NCI-H2196 treated with DMSO at 0.1 percent for 48 hours (cell line): ENCODE results near the gene IQSEC3.
"Not testable (repeated sequence)": the region's sequence is repeated elsewhere in the genome, so short reads cannot be mapped to it uniquely, and the experiment has no call there.

Experiments used
- DNase-seq: peaks from one replicate; lab custom pipeline; 2025; ENCODE audit not compliant: unreplicated experiment; lab: John Stamatoyannopoulos, UW

IQSEC3 gene

GRCh38 chr12:66428-66781 is at the start of gene IQSEC3:
Gene IQSEC3 (plus strand): TSS chr12:66767. CDS start chr12:66883, 116 bp downstream.
- DNase-seq = not testable (repeated sequence)

GRCh38 chr12:17370-18340 is 48.9 kb upstream of the IQSEC3 start:
- DNase-seq = not testable (repeated sequence)

DNA sequence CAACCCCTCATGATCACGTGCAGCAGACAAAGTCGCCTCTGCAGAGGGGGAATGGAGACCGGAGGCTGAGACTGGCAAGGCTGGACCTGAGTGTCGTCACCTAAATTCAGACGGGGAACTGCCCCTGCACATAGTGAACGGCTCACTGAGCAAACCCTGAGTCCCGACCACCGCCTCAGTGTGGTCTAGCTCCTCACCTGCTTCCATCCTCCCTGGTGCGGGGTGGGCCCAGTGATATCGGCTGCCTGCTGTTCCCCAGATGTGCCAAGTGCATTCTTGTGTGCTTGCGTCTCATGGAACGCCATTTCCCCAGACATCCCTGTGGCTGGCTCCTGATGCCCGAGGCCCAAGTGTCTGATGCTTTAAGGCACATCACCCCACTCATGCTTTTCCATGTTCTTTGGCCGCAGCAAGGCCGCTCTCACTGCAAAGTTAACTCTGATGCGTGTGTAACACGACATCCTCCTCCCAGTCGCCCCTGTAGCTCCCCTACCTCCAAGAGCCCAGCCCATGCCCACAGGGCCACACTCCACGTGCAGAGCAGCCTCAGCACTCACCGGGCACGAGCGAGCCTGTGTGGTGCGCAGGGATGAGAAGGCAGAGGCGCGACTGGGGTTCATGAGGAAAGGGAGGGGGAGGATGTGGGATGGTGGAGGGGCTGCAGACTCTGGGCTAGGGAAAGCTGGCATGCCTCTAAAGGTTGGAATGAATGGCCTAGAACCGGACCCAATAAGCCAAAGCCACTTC is 47.6 kb upstream of the IQSEC3 start:
- not testable (repeated sequence) for DNase-seq

DNA sequence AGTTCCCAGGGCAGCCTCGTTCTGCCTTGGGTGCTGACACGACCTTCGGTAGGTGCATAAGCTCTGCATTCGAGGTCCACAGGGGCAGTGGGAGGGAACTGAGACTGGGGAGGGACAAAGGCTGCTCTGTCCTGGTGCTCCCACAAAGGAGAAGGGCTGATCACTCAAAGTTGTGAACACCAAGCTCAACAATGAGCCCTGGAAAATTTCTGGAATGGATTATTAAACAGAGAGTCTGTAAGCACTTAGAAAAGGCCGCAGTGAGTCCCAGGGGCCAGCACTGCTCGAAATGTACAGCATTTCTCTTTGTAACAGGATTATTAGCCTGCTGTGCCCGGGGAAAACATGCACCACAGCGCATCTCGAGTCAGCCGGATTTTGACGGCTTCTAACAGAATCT is 46.7 kb upstream of the IQSEC3 start:
- DNase-seq = not testable (repeated sequence)

DNA sequence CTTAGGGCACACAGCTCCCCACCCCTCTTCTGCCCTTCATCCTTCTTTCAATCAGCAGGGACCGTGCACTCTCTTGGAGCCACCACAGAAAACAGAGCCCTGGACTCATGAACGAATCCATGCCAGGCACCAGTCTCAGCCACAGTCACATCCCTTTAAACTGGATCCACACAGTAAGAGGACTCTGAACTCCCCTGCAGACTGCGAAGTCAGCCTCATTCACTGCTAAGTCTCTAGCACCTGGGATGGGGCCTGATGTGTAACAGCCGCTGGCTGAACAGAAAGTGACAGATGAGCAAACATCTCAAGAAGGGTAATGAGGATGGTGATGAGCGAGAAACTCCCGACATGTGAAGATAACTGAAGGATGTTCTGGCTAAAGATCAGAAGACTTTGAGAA is 45.8 kb upstream of the IQSEC3 start:
- DNase-seq = no peak

GRCh38 chr12:21301-22189 is 45.0 kb upstream of the IQSEC3 start:
- no peak for DNase-seq

DNA sequence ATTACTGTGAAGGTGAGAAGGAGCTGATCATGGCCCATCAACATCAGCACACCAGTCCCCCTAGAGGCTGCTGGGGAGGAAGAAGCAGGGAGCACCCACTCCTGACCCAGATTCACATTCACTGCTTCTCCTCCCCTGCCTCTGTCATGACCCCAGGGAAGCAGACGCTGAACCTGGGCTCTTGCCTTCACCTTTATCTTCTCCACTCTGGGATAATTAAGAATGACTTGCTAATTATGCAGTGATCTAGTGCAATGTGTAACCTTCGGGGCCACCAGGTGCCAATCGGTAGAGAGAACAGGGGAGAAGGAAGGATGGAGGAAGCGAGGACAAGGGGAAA is 44.4 kb upstream of the IQSEC3 start:
- no peak for DNase-seq

- DNase-seq = no peak
Measured at GRCh38 chr12:22530-23201, 43.9 kb upstream of the IQSEC3 start.

- DNase-seq = not testable (repeated sequence)
Measured at GRCh38 chr12:27904-28303, 38.7 kb upstream of the IQSEC3 start.

DNA sequence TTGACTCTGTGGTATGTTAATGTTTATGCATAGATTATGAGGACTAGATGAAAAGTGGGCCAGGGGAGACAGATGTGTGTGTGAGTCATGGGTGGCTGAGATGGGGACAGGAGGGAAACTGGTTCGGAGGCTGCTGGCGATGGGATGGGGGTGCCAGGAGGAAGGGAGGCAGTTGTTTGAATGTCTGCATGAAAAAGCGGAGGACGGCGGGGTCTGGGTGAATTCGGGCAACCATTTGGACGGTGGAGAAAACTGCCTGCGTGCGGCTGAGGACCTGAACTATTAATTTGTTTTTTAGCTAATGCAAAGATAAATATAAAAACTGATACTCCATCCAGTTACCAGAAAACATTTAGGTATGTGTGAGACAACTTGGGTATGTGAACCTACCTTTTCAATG is 27.8 kb upstream of the IQSEC3 start:
- not testable (repeated sequence) for DNase-seq

DNA sequence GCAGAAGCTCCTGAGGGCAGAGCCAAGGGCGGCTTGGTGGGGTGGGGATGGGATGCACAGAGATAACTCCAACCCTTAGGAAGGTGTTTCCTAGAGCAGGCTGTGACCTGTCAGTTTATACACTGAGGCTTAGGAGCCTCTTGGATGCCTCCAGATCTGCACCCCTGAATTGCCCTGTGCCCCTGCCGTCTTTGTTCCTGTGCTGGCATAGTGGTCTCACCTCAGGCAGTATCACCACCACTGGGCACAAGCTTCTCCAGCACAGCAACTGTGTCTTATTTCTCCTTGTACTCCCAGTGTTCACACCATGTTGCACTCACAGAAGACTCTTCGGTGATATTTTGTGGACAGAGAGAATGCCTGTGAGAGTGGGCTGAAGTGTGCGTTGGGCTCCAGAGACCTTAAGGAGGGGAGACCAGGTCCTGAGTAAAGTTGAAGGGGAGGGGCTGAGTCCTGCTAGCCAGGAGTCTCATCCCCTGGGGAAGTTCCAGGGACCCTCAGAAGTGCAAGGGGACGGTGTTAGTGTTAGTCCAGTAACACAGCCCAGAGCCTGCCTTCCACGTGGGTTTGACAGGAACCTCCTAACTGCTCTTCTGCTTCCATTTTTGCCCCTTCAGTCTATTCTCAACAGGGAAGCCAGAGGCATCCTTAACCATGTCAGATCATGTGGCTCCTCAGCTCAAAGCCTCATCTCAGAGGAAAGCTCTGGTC is 26.9 kb upstream of the IQSEC3 start:
- DNase-seq = not testable (repeated sequence)

- not testable (repeated sequence) for DNase-seq
Measured at GRCh38 chr12:44352-44751, 22.2 kb upstream of the IQSEC3 start.

DNA sequence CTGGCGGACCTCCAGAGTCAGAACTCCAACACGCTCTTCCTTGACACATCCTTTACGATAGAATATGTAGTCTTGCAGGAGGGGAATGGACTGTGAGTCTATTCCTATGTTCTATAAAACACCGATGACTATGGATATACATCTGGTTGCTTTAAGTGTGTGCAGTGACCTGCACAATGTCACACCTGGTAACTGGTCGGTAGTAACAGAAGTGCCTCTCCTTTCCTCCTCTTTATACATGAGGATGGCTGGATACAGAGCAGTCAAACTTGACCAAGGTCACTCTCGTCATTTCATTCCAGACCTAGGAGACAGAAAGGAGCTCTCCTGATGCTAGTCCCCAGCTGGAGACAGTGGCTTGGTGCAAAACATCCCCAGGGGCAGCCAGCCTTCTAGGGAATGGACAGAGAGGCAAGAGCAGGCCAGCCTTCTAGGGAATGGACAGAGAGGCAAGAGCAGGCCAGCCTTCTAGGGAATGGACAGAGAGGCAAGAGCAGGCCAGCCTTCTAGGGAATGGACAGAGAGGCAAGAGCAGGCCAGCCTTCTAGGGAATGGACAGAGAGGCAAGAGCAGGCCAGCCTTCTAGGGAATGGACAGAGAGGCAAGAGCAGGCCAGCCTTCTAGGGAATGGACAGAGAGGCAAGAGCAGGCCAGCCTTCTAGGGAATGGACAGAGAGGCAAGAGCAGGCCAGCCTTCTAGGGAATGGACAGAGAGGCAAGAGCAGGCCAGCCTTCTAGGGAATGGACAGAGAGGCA is 21.2 kb upstream of the IQSEC3 start:
- not testable (repeated sequence) for DNase-seq

- DNase-seq = not testable (repeated sequence)
Measured at GRCh38 chr12:45991-46358, 20.6 kb upstream of the IQSEC3 start.

GRCh38 chr12:46542-46941 is 20.0 kb upstream of the IQSEC3 start:
- DNase-seq = not testable (repeated sequence)

DNA sequence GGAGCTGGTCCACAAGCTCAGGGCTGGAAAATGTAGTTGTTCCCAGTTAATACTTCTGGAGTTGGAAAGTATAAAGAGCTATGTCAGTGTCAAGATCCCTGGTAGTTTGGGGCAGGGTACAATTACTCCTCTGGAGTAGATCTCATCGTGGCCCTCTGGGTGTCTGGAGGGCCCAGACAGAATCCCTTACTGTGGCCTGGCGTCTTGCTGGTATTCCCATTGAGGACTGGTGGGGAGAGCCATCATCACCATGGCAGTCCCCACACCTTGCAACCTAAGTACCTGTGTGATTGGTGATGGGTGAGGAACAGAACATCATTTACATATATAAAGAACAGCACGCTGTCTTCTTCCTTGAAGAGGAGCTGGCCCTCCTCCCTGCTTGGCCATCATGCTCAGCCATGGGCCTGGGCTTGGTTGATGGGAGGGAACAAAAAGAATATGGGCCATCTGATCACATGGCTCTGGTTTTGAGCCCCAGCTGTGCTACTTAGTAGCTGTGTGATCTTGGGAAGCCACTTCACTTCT is 18.8 kb upstream of the IQSEC3 start:
- DNase-seq = not testable (repeated sequence)

- not testable (repeated sequence) for DNase-seq
Measured at GRCh38 chr12:49149-49548, 17.4 kb upstream of the IQSEC3 start.

DNA sequence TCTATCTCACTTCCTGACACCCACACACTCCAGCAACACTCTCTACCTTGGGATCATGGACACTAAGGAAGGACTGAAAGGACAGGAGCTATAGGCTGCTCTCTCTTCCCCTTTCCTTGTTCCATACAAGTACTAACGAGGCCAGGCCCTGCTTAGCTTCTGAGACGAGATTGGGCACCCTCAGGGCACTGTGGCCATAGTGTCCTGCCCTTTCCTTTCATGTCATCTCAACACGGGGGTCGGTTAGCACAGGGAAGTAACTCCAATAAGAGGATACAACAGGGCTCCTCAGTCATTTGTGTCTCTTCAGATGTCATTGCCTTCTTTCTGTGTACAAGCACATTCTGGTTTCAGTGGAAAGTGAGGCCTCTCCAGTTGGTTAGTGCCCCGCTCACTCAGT is 15.5 kb upstream of the IQSEC3 start:
- DNase-seq = not testable (repeated sequence)

DNA sequence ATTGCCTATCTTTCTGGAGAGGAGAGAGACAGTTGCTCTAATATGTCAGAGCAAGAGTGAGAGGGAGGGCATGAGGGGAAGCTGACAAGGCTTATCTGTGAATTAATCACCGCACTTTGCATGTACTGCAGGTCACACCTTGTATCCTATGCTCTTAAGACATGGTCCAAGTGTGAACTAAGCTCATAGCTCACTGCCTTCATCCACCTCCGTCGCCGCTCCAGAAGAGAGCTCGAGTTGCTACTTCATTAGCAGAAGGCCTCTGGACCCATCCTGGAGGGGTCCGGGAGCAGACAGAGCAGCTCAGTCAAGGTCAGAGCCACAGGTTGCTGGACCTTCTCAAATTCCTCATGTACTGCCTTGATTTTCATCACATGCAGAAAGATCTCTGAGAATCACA is 14.6 kb upstream of the IQSEC3 start:
- not testable (repeated sequence) for DNase-seq
